Retina (tissue), 1 donor: ENCODE results near the gene MAPKBP1.
"Not testable (repeated sequence)": the region's sequence is repeated elsewhere in the genome, so short reads cannot be mapped to it uniquely, and the experiment has no call there.

Experiments used
- DNase-seq: peaks from one replicate; pipeline ENCODE4 v3.0.0-alpha.2; 2016

Gene MAPKBP1

GRCh38 chr15:41829959-41830646, 55.8 kb downstream of the MAPKBP1 start:
- DNase-seq = no peak

GRCh38 chr15:41831291-41831690, 57.0 kb downstream of the MAPKBP1 start:
- not testable (repeated sequence) for DNase-seq

- no peak for DNase-seq
Measured at GRCh38 chr15:41832208-41832607, 57.9 kb downstream of the MAPKBP1 start.

- DNase-seq = no peak
Measured at GRCh38 chr15:41832875-41833274, 58.6 kb downstream of the MAPKBP1 start.

GRCh38 chr15:41834096-41834495, 59.8 kb downstream of the MAPKBP1 start:
- DNase-seq = no peak

GRCh38 chr15:41836073-41836472, 61.8 kb downstream of the MAPKBP1 start:
- no peak for DNase-seq

- DNase-seq = no peak
Measured at GRCh38 chr15:41836713-41837454, 62.6 kb downstream of the MAPKBP1 start.

- DNase-seq = no peak
Measured at GRCh38 chr15:41838400-41838897, 64.2 kb downstream of the MAPKBP1 start, which contains the start of gene PLA2G4B. TSS of gene PLA2G4B (plus strand) at chr15:41838847. CDS start at chr15:41838914, 67 bp downstream.

- no peak for DNase-seq
Measured at GRCh38 chr15:41839781-41840491, 65.7 kb downstream of the MAPKBP1 start.

GRCh38 chr15:41840673-41841072, 66.4 kb downstream of the MAPKBP1 start:
- no peak for DNase-seq

- no peak for DNase-seq
Measured at GRCh38 chr15:41841131-41841530, 66.8 kb downstream of the MAPKBP1 start.

- no peak for DNase-seq
Measured at GRCh38 chr15:41842229-41842628, 67.9 kb downstream of the MAPKBP1 start.

- DNase-seq = no peak
Measured at GRCh38 chr15:41843571-41843970, 69.3 kb downstream of the MAPKBP1 start.

GRCh38 chr15:41844814-41845213, 70.5 kb downstream of the MAPKBP1 start:
- DNase-seq = no peak

GRCh38 chr15:41847206-41847605, 72.9 kb downstream of the MAPKBP1 start:
- no peak for DNase-seq

- no peak for DNase-seq
Measured at GRCh38 chr15:41847981-41848380, 73.7 kb downstream of the MAPKBP1 start.

GRCh38 chr15:41848631-41849030, 74.3 kb downstream of the MAPKBP1 start:
- DNase-seq = no peak

- no peak for DNase-seq
Measured at GRCh38 chr15:41849204-41849603, 74.9 kb downstream of the MAPKBP1 start.

GRCh38 chr15:41849861-41850260, 75.6 kb downstream of the MAPKBP1 start:
- DNase-seq = no peak

- DNase-seq = no peak
Measured at GRCh38 chr15:41850482-41851166, 76.3 kb downstream of the MAPKBP1 start.

- no peak for DNase-seq
Measured at GRCh38 chr15:41851167-41851523, 76.9 kb downstream of the MAPKBP1 start.

- DNase-seq = no peak
Measured at GRCh38 chr15:41851755-41852370, 77.6 kb downstream of the MAPKBP1 start.
